HG03565 (cell line): ENCODE data around the gene SMIM10L2A.
A peak's percentile ranks its signal among the peaks of the same experiment; 100 is the strongest.
"Not testable (repeated sequence)": the region's sequence is repeated elsewhere in the genome, so short reads cannot be mapped to it uniquely, and the experiment has no call there.

Experiments
- ATAC-seq: cut with Tn5 transposase; IDR thresholded peaks from one replicate; pipeline ENCODE4 v1.9.1; 2021; ENCODE audit warnings: mild to moderate bottlenecking, moderate library complexity; ENCODE audit not compliant: unreplicated experiment

The SMIM10L2A gene

GRCh38 chrX:135449637-135450550 is 28.1 kb downstream of the SMIM10L2A start:
- ATAC-seq: no peak

GRCh38 chrX:135453381-135453780 is 31.6 kb downstream of the SMIM10L2A start:
- ATAC-seq: no peak

- ATAC-seq: no peak
Measured at GRCh38 chrX:135454816-135455215, 33.1 kb downstream of the SMIM10L2A start.

GRCh38 chrX:135461756-135462155 is 40.0 kb downstream of the SMIM10L2A start:
- ATAC-seq: not testable (repeated sequence)

- peak; percentile 59 for ATAC-seq
Measured at GRCh38 chrX:135463937-135464336, 42.2 kb downstream of the SMIM10L2A start.

GRCh38 chrX:135476378-135476777 is 54.6 kb downstream of the SMIM10L2A start:
- no peak for ATAC-seq

GRCh38 chrX:135477576-135477975 is 55.8 kb downstream of the SMIM10L2A start:
- ATAC-seq: no peak
